SK-N-MC (cell line): Measurements from ENCODE around the gene MYCBP2.
"Not testable (repeated sequence)": the region's sequence is repeated elsewhere in the genome, so short reads cannot be mapped to it uniquely, and the experiment has no call there.

Source experiments
- DNase-seq: peaks from one replicate; pipeline ENCODE4 v3.0.0-alpha.2; 2011; ENCODE audit warnings: low read depth, low spot score
- H3K27ac ChIP-seq: fragments of 200-600 bp; sonication (generic); 2 replicates; pipeline ENCODE4 v1.5.1; 2016; ENCODE audit warnings: mixed run types
- H3K36me3 ChIP-seq: fragments of 200-600 bp; sonication (generic); 2 replicates; pipeline ENCODE4 v1.6.1; 2017; ENCODE audit warnings: antibody characterized with exemption, low read length, mixed read lengths; ENCODE audit not compliant: insufficient read depth
- H3K4me3 ChIP-seq: fragments of 200-600 bp; sonication (generic); 2 replicates; pipeline ENCODE4 v1.5.1; 2016
- H3K9ac ChIP-seq: fragments of 200-600 bp; sonication (generic); 2 replicates; pipeline ENCODE4 v1.8.0; 2017; ENCODE audit warnings: mixed run types, mixed read lengths; ENCODE audit not compliant: insufficient read length
- H3K9me3 ChIP-seq: fragments of 200-600 bp; sonication (generic); 2 replicates; pipeline ENCODE4 v1.6.1; 2017; ENCODE audit warnings: low read depth, mild to moderate bottlenecking, antibody characterized with exemption, low read length, moderate library complexity, mixed read lengths
- EZH2 ChIP-seq: fragments of 200-600 bp; sonication (generic); IDR thresholded peaks from one replicate; pipeline ENCODE4 v1.6.1; 2017; ENCODE audit warnings: antibody characterized with exemption
- FOXP2 ChIP-seq: optimal IDR thresholded peaks from 2 replicates; pipeline ENCODE3; 2011; ENCODE audit warnings: mild to moderate bottlenecking, moderate library complexity; ENCODE audit not compliant: insufficient read depth; ENCODE audit errors: extremely low read length, control extremely low read depth
- POLR2AphosphoS5 ChIP-seq: IDR thresholded peaks from 2 replicates; pipeline ENCODE4 v1.6.1; 2012; ENCODE audit warnings: mild to moderate bottlenecking, low read depth, low read length, borderline replicate concordance

Gene MYCBP2

DNA sequence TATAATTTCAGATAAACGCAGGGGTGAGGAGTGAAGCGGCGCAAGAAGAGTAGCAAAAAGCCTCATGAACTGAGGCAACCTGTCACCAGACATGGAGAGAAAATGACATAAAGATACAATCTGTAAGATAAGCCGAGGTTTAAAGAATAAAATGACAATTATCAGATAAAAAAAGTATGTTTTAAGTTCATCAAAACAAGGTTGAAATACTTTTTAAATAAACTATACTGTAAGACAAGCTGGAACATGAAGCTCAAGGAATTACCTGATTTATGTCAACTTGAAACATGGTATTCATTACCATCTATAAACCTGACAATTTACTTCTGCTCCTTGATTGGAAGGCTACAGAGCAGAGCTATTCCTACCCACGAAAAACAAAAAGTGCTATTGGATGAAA is 61.6 kb downstream of the MYCBP2 start:
- Histone ChIP-seq H3K4me3 (no peak overlapping the region), H3K9me3 (no peaks in the 10 kb centered on the region), H3K36me3 (peaks cover 35% of the 10 kb centered on the region), H3K27ac (no peak overlapping the region), H3K9ac (no peak overlapping the region)
- no peak for DNase-seq
- TF ChIP-seq POLR2AphosphoS5 (no peak), FOXP2 (no peak)

DNA sequence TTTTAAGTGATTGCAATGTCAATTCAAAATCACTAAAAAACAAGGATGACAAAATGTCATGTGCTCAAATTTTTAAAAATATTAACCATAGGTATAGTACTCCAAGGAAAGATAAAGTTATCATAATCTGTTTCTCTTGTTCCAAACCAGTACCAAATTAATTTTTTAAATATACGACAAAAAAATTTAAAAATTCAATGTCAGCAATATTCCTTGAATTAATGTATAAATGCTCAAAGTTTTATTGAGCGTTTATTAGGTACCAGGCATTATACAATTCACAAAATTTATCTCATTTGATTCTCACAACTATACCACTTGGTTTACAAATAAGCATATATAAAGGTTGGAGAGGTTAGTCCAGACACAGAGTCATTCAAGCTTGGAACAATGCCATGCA is 64.7 kb downstream of the MYCBP2 start:
- Histone ChIP-seq H3K27ac (no peak overlapping the region), H3K9ac (no peak overlapping the region), H3K36me3 (peaks cover 43% of the 10 kb centered on the region), H3K4me3 (no peak overlapping the region), H3K9me3 (no peaks in the 10 kb centered on the region)
- DNase-seq, result no peak
- TF ChIP-seq FOXP2 (no peak), EZH2 (no peak), POLR2AphosphoS5 (no peak)

DNA sequence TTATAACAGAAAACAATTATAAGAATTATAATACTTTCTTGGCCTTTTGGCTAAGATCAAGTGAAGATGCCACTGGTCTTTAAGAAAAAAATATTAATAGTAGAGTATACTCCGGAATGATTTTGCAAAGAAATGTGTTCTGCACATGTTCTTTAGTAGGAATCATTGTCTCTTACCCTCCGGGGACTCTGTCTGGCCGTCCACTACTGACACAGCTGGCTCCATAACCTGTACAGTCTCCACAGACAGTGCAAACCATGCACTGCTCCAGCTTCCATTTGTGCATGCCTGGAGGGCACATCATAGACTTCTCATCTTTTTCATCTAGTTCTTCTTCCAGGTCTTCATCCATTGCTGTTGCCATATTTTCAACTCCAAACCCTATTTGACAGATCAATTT is 75.9 kb downstream of the MYCBP2 start:
- Histone ChIP-seq H3K9ac (no peak overlapping the region), H3K4me3 (no peak overlapping the region), H3K9me3 (no peaks in the 10 kb centered on the region), H3K27ac (no peak overlapping the region), H3K36me3 (peaks cover 26% of the 10 kb centered on the region)
- DNase-seq, result no peak
- no peak for TF ChIP-seq EZH2
- TF ChIP-seq POLR2AphosphoS5, result no peak
- TF ChIP-seq FOXP2, result no peak

DNA sequence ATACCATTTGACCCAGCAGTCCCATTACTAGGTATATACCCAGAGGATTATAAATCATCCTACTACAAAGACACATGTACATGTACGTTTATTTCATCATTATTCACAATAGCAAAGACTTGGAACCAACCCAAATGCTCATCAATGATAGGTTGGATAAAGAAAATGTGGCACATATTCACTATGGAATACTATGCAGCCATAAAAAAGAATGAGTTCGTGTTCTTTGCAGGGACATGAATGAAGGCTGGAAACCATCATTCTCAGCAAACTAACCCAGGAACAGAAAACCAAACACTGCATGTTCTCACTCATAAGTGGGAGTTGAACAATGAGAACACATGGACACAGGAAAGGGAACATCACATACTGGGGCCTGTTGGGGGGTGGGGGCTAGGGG is 81.7 kb downstream of the MYCBP2 start:
- H3K4me3 ChIP-seq, DNase-seq, H3K27ac ChIP-seq, H3K9me3 ChIP-seq, H3K9ac ChIP-seq: not testable (repeated sequence)
- H3K36me3 ChIP-seq, result peaks cover 20% of the 10 kb centered on the region

DNA sequence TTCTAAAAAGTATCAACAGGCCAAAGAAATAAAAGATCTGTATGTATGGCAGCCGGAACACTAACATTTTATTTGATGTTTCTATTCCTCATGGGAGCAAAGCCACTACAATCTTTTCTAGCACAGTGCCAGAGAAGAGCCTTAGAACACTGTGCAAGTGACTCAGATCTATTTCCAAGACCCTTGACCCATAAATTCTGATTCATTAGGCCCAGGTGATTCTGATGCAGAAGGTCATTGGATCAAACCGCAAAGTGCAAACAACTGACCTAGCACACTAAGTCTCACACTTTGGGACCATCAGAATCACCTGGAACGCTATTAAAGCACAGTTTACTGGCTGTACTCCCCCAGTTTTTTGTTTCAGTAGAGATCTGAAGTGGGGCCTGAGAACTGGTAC is 87.6 kb downstream of the MYCBP2 start:
- Histone ChIP-seq H3K4me3 (no peak overlapping the region), H3K9me3 (no peaks in the 10 kb centered on the region), H3K9ac (no peak overlapping the region), H3K27ac (no peak overlapping the region), H3K36me3 (peaks cover 8% of the 10 kb centered on the region)
- no peak for TF ChIP-seq FOXP2
- TF ChIP-seq POLR2AphosphoS5, result no peak
- TF ChIP-seq EZH2, result no peak
- DNase-seq, result no peak

DNA sequence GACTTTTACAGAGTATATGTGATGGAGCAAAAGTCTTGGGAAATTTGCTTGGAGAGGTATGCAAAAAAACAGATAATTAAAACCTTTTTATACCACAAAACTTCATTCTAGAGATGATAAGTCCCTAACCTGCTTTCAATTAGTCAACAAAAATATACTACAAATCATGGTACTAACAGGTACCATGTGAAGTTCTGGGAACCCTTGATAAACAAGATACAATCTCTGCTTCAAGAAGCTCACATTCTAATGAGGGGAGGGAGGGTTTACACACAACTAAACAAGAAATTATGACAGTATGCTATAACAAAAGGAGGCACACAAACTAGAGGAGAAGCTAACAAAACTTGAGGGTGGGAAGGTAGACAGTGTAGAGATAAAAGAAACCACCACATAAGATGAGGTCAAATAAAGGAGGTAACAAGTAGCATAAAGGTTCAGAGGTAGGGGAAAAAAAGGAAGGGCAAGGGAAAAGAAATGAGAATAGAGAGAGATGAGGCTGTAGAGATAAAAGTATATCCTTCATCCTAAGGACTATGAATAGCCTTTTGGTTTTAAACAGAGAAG is 91.4 kb downstream of the MYCBP2 start:
- no peak for DNase-seq
- Histone ChIP-seq H3K9me3 (no peaks in the 10 kb centered on the region), H3K36me3 (no peaks in the 10 kb centered on the region), H3K9ac (no peak overlapping the region), H3K4me3 (no peak overlapping the region), H3K27ac (no peak overlapping the region)
- no peak for TF ChIP-seq EZH2
- no peak for TF ChIP-seq FOXP2
- no peak for TF ChIP-seq POLR2AphosphoS5

DNA sequence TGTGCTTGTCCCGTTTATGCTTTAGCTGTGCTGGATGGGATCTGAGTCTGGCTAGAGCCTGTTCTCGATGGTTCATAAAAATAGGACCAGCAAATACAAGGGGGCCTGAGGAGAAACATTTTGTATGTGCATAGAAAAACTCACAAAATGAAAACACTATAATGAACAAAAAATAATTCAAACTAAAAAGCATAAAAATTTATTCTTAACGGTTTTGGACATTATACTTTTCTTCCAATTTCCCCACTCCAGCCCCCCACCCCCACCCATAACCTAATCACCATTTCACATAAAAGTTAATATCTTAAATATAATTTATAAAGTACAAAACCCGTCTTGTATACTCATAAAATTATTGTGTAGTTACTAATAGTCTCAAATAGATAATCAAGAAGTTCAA is 93.7 kb downstream of the MYCBP2 start:
- TF ChIP-seq FOXP2 (no peak), EZH2 (no peak), POLR2AphosphoS5 (no peak)
- no peak for DNase-seq
- H3K27ac ChIP-seq, result no peak overlapping the region
- H3K4me3 ChIP-seq, result no peak overlapping the region
- no peaks in the 10 kb centered on the region for H3K9me3 ChIP-seq
- H3K9ac ChIP-seq, result no peak overlapping the region
- no peaks in the 10 kb centered on the region for H3K36me3 ChIP-seq

DNA sequence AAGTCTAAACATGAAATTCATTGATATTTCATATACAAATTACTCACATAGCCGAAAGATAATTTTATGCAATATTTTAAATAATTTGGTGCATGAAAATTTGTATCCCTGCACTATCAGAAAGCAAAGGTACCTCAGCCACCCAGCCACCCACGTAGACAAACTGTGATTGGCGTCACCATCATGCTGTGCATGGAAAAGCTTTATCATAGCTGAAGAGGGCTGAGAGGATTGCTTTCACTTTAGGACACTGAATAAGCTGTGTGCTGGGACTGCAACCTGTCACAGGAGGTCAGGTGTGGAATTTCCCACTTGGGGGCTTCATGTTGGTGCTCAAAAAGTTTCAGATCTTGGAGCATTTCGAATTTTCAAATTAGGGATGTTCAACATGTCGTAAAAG is 96.3 kb downstream of the MYCBP2 start:
- Histone ChIP-seq H3K9ac (no peak overlapping the region), H3K9me3 (no peaks in the 10 kb centered on the region), H3K36me3 (no peaks in the 10 kb centered on the region), H3K27ac (no peak overlapping the region), H3K4me3 (no peak overlapping the region)
- TF ChIP-seq FOXP2 (no peak), POLR2AphosphoS5 (no peak), EZH2 (no peak)
- DNase-seq, result no peak

DNA sequence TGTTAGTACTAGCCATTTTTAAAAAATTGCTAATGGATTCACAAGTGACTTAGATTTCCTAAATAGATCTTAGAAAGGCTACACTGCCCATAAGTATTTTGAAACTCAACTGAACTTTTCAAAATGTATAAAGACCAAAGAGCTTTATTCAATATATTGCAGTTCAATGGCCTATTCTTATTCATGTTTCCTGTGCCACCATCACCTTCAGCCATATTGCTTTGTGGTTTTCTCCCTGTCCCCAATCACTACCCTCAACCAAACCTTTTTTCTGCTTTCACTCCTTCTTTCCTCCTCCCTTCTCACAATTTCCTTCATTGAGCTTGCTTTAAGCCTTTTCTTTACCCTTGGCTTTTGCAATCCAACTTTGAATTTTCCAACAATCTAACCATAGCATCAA is 100.9 kb downstream of the MYCBP2 start:
- H3K9me3 ChIP-seq, result no peaks in the 10 kb centered on the region
- no peak for TF ChIP-seq EZH2
- no peak for TF ChIP-seq POLR2AphosphoS5
- TF ChIP-seq FOXP2, result no peak
- no peak overlapping the region for H3K9ac ChIP-seq
- no peak for DNase-seq
- no peak overlapping the region for H3K4me3 ChIP-seq
- H3K36me3 ChIP-seq, result peaks cover 3% of the 10 kb centered on the region; the same call in 1 of the 2 replicates
- no peak overlapping the region for H3K27ac ChIP-seq
